WTC11 (cell line): ENCODE data around the gene GSS. TPM values are rescaled to one million over a fixed set of nuclear protein-coding genes. Genes with fewer than 3 reads are reported as not detected.
A peak's percentile ranks its signal among the peaks of the same experiment; 100 is the strongest.

Experiments
- ATAC-seq: fragments of 200-7000 bp; cut with Tn5 transposase; 2 replicates; pipeline ENCODE4 v1.10.0; 2021; ENCODE audit warnings: mild to moderate bottlenecking, moderate library complexity
- CTCF ChIA-PET: fragments of 300-600 bp; sonication (Branson Sonifier 250); formaldehyde crosslinking; loops from one replicate; lab custom pipeline; 2021; ENCODE audit warnings: antibody characterized with exemption; lab: Charles Lee
- POLR2A ChIA-PET: fragments of 350-600 bp; sonication (Branson Sonifier 250); formaldehyde crosslinking; loops from one replicate; lab custom pipeline; 2021; ENCODE audit warnings: antibody characterized with exemption; lab: Charles Lee
- DNase-seq: peaks from one replicate; pipeline ENCODE4 v3.0.0; 2021; ENCODE audit warnings: low spot score
- H3K27ac Mint-ChIP-seq: 2 replicates; pipeline ENCODE4 v1.8.0; 2021; ENCODE audit warnings: mixed read lengths
- H3K27me3 Mint-ChIP-seq: 2 replicates; pipeline ENCODE4 v1.8.0; 2021; ENCODE audit warnings: low read depth, mild to moderate bottlenecking, moderate library complexity, mixed read lengths
- H3K36me3 Mint-ChIP-seq: 2 replicates; pipeline ENCODE4 v1.8.0; 2021; ENCODE audit warnings: mixed read lengths
- H3K4me1 Mint-ChIP-seq: 2 replicates; pipeline ENCODE4 v1.8.0; 2022; ENCODE audit warnings: mixed read lengths
- H3K4me3 Mint-ChIP-seq: 2 replicates; pipeline ENCODE4 v1.8.0; 2021; ENCODE audit warnings: mild to moderate bottlenecking, moderate library complexity, mixed read lengths
- H3K9me3 Mint-ChIP-seq: 2 replicates; pipeline ENCODE4 v1.8.0; 2021; ENCODE audit warnings: mixed read lengths
- AFF4 ChIP-seq: sonication (generic); formaldehyde crosslinking; IDR thresholded peaks from 2 replicates; pipeline ENCODE4 v1.8.1; 2023; ENCODE audit warnings: mild to moderate bottlenecking, missing genetic modification reagents, borderline replicate concordance
- CBFB ChIP-seq: sonication (generic); formaldehyde crosslinking; IDR thresholded peaks from 2 replicates; pipeline ENCODE4 v1.8.1; 2022; ENCODE audit warnings: mild to moderate bottlenecking, low read depth, missing genetic modification reagents
- CDX4 ChIP-seq: fragments of 250-450 bp; sonication (Bioruptor Pico); IDR thresholded peaks from 2 replicates; pipeline ENCODE4 v1.9.0; 2021; ENCODE audit warnings: moderate library complexity, mild to moderate bottlenecking, inconsistent platforms, borderline replicate concordance
- ELF4 ChIP-seq: sonication (generic); formaldehyde crosslinking; IDR thresholded peaks from 2 replicates; pipeline ENCODE4 v1.8.1; 2022; ENCODE audit warnings: low read depth, mild to moderate bottlenecking, moderate library complexity, missing genetic modification reagents
- ESRRA ChIP-seq: sonication (generic); formaldehyde crosslinking; IDR thresholded peaks from 2 replicates; pipeline ENCODE4 v1.8.1; 2022; ENCODE audit warnings: mild to moderate bottlenecking, missing genetic modification reagents, borderline replicate concordance
- ETV6 ChIP-seq: sonication (generic); formaldehyde crosslinking; IDR thresholded peaks from 2 replicates; pipeline ENCODE4 v1.8.1; 2022; ENCODE audit warnings: mild to moderate bottlenecking, missing genetic modification reagents
- FOXJ3 ChIP-seq: sonication (generic); formaldehyde crosslinking; IDR thresholded peaks from 2 replicates; pipeline ENCODE4 v1.9.0; 2021; ENCODE audit warnings: missing genetic modification reagents, mild to moderate bottlenecking, borderline replicate concordance
- GRHL2 ChIP-seq: fragments of 250-450 bp; sonication (Bioruptor Pico); IDR thresholded peaks from 2 replicates; pipeline ENCODE4 v1.8.0; 2022; ENCODE audit warnings: mild to moderate bottlenecking, moderate library complexity; ENCODE audit not compliant: insufficient replicate concordance, severe bottlenecking
- JUN ChIP-seq: sonication (generic); formaldehyde crosslinking; IDR thresholded peaks from 2 replicates; pipeline ENCODE4 v1.8.0; 2023; ENCODE audit warnings: mild to moderate bottlenecking, missing genetic modification reagents
- MLX ChIP-seq: sonication (generic); formaldehyde crosslinking; IDR thresholded peaks from 2 replicates; pipeline ENCODE4 v1.8.1; 2023; ENCODE audit warnings: mild to moderate bottlenecking, missing genetic modification reagents, moderate library complexity
- MYBL2 ChIP-seq: sonication (generic); formaldehyde crosslinking; IDR thresholded peaks from 2 replicates; pipeline ENCODE4 v1.8.1; 2023; ENCODE audit warnings: mild to moderate bottlenecking, moderate library complexity, missing genetic modification reagents
- NFATC4 ChIP-seq: fragments of 250-450 bp; sonication (Bioruptor Pico); IDR thresholded peaks from 2 replicates; pipeline ENCODE4 v1.9.0; 2021; ENCODE audit warnings: mild to moderate bottlenecking
- NFYB ChIP-seq: sonication (generic); formaldehyde crosslinking; conservative IDR thresholded peaks from 2 replicates; pipeline ENCODE4 v1.8.0; 2022; ENCODE audit warnings: low read depth, missing genetic modification reagents
- NR2C2 ChIP-seq: sonication (generic); formaldehyde crosslinking; IDR thresholded peaks from 2 replicates; pipeline ENCODE4 v1.8.0; 2022; ENCODE audit warnings: mild to moderate bottlenecking, missing genetic modification reagents
- OVOL2 ChIP-seq: fragments of 250-450 bp; sonication (Bioruptor Pico); IDR thresholded peaks from 2 replicates; pipeline ENCODE4 v1.9.0; 2021; ENCODE audit warnings: mild to moderate bottlenecking, borderline replicate concordance
- SMAD4 ChIP-seq: sonication (generic); formaldehyde crosslinking; IDR thresholded peaks from 2 replicates; pipeline ENCODE4 v1.8.0; 2022; ENCODE audit warnings: mild to moderate bottlenecking, missing genetic modification reagents
- SOX15 ChIP-seq: fragments of 250-450 bp; sonication (Bioruptor Pico); IDR thresholded peaks from 2 replicates; pipeline ENCODE4 v1.9.0; 2021; ENCODE audit warnings: mild to moderate bottlenecking
- SP1 ChIP-seq: sonication (generic); formaldehyde crosslinking; conservative IDR thresholded peaks from 2 replicates; pipeline ENCODE4 v1.8.1; 2022; ENCODE audit warnings: missing genetic modification reagents
- TCF7 ChIP-seq: sonication (generic); formaldehyde crosslinking; IDR thresholded peaks from 2 replicates; pipeline ENCODE4 v1.8.0; 2022; ENCODE audit warnings: mild to moderate bottlenecking, low read depth, missing genetic modification reagents, moderate library complexity
- TEAD4 ChIP-seq: sonication (generic); formaldehyde crosslinking; IDR thresholded peaks from 2 replicates; pipeline ENCODE4 v1.8.0; 2022; ENCODE audit warnings: mild to moderate bottlenecking, missing genetic modification reagents
- ZBTB21 ChIP-seq: sonication (generic); formaldehyde crosslinking; IDR thresholded peaks from 2 replicates; pipeline ENCODE4 v1.8.1; 2023; ENCODE audit warnings: mild to moderate bottlenecking, missing genetic modification reagents, borderline replicate concordance
- ZNF219 ChIP-seq: sonication (generic); formaldehyde crosslinking; IDR thresholded peaks from 2 replicates; pipeline ENCODE4 v1.8.0; 2023; ENCODE audit warnings: missing genetic modification reagents, mild to moderate bottlenecking, borderline replicate concordance
- ZNF263 ChIP-seq: sonication (generic); formaldehyde crosslinking; IDR thresholded peaks from 2 replicates; pipeline ENCODE4 v1.8.1; 2022; ENCODE audit warnings: low read depth, mild to moderate bottlenecking, moderate library complexity, missing genetic modification reagents
- ZNF281 ChIP-seq: sonication (generic); formaldehyde crosslinking; IDR thresholded peaks from 2 replicates; pipeline ENCODE4 v1.8.0; 2023; ENCODE audit warnings: mild to moderate bottlenecking, missing genetic modification reagents
- ZNF416 ChIP-seq: fragments of 250-450 bp; sonication (Bioruptor Pico); IDR thresholded peaks from 2 replicates; pipeline ENCODE4 v1.9.0; 2021; ENCODE audit warnings: mild to moderate bottlenecking, inconsistent platforms
- total RNA-seq: library from RNA; stranded (reverse); gene quantifications from 3 replicates; pipeline ENCODE4 v1.2.3, GENCODE V29; 2021

The GSS gene
- total RNA-seq, 1 experiment from 2014 or later: 47.3 TPM

- TF ChIP-seq ZNF281 (CRISPR knock-in tag) (no peak), ETV6 (CRISPR knock-in tag) (no peak), TCF7 (CRISPR knock-in tag) (no peak), ZNF219 (CRISPR knock-in tag) (no peak), MLX (CRISPR knock-in tag) (no peak), ZNF416 (CRISPR knock-in tag) (no peak), ZBTB21 (CRISPR knock-in tag) (no peak), SP1 (CRISPR knock-in tag) (no peak), SOX15 (CRISPR knock-in tag) (no peak), CBFB (CRISPR knock-in tag) (no peak), NFATC4 (CRISPR knock-in tag) (no peak), NFYB (CRISPR knock-in tag) (no peak), CDX4 (CRISPR knock-in tag) (no peak)
- TF ChIP-seq, all 79 proteins: peak for 0
Observed at GRCh38 chr20:34915749-34916455, 39.7 kb downstream of the GSS start (continued).

- no peak for TF ChIP-seq CBFB (CRISPR knock-in tag)
- TF ChIP-seq OVOL2 (CRISPR knock-in tag): no peak
- no peak for TF ChIP-seq FOXJ3 (CRISPR knock-in tag)
- TF ChIP-seq ZNF263 (CRISPR knock-in tag): no peak
- Mint-ChIP-seq H3K27ac (no peak overlapping the region), H3K4me1 (no peaks in the 10 kb centered on the region), H3K36me3 (peaks cover 4% of the 10 kb centered on the region), H3K9me3 (no peaks in the 10 kb centered on the region), H3K4me3 (no peak overlapping the region), H3K27me3 (no peaks in the 10 kb centered on the region)
- DNase-seq: no peak
- ATAC-seq: no peak
- ChIA-PET POLR2A (no interaction called here), CTCF (no interaction called here)
Observed at GRCh38 chr20:34915131-34915530, 40.5 kb downstream of the GSS start.

GRCh38 chr20:34907616-34908469 is 47.8 kb downstream of the GSS start:
- Mint-ChIP-seq H3K4me3 (no peak overlapping the region), H3K4me1 (no peaks in the 10 kb centered on the region), H3K9me3 (no peaks in the 10 kb centered on the region), H3K27me3 (no peaks in the 10 kb centered on the region), H3K27ac (peak overlapping the region; percentile 14; the same call in 1 of the 2 replicates), H3K36me3 (no peaks in the 10 kb centered on the region)
- CTCF ChIA-PET: interaction anchor here (1.2 kb wide), 1 partner anchor 34 kb away, joined by 3 read pairs; no protein-coding TSS in a partner anchor
- POLR2A ChIA-PET: no interaction called here
- no peak for DNase-seq
- no peak for ATAC-seq
- TF ChIP-seq NR2C2 (CRISPR knock-in tag): no peak
- TF ChIP-seq AFF4 (CRISPR knock-in tag): no peak
- no peak for TF ChIP-seq GRHL2 (CRISPR knock-in tag)
- no peak for TF ChIP-seq TEAD4 (CRISPR knock-in tag)
- no peak for TF ChIP-seq MYBL2 (CRISPR knock-in tag)
- no peak for TF ChIP-seq JUN (CRISPR knock-in tag)
- no peak for TF ChIP-seq ZNF219 (CRISPR knock-in tag)
- TF ChIP-seq ESRRA (CRISPR knock-in tag): no peak
- no peak for TF ChIP-seq SMAD4 (CRISPR knock-in tag)
- no peak for TF ChIP-seq ELF4 (CRISPR knock-in tag)
- no peak for TF ChIP-seq ZBTB21 (CRISPR knock-in tag)
